HG02943 (cell line): ENCODE data around the gene PRLHR.

Experiments used
- ATAC-seq: cut with Tn5 transposase; IDR thresholded peaks from one replicate; pipeline ENCODE4 v1.9.1; 2021; ENCODE audit warnings: mild to moderate bottlenecking, low read depth, moderate library complexity; ENCODE audit not compliant: unreplicated experiment

The PRLHR gene

GRCh38 chr10:118565301-118566075 is 30.0 kb downstream of the PRLHR start:
- no peak for ATAC-seq

- no peak for ATAC-seq
Measured at GRCh38 chr10:118564652-118565051, 30.8 kb downstream of the PRLHR start.

GRCh38 chr10:118564114-118564513 is 31.3 kb downstream of the PRLHR start:
- ATAC-seq = no peak

- no peak for ATAC-seq
Measured at GRCh38 chr10:118563373-118563890, 32.0 kb downstream of the PRLHR start.

- ATAC-seq = no peak
Measured at GRCh38 chr10:118562851-118563250, 32.6 kb downstream of the PRLHR start.

- ATAC-seq = no peak
Measured at GRCh38 chr10:118557946-118558345, 37.5 kb downstream of the PRLHR start.

- ATAC-seq = no peak
Measured at GRCh38 chr10:118551535-118552100, 43.8 kb downstream of the PRLHR start.

GRCh38 chr10:118547282-118547681 is 48.2 kb downstream of the PRLHR start:
- ATAC-seq = no peak

- ATAC-seq = no peak
Measured at GRCh38 chr10:118546479-118546878, 49.0 kb downstream of the PRLHR start.

GRCh38 chr10:118545381-118545780 is 50.1 kb downstream of the PRLHR start:
- no peak for ATAC-seq

- no peak for ATAC-seq
Measured at GRCh38 chr10:118544401-118544948, 51.0 kb downstream of the PRLHR start.

- ATAC-seq = peak; percentile 67
Measured at GRCh38 chr10:118543714-118544400, 51.6 kb downstream of the PRLHR start.

- ATAC-seq = no peak
Measured at GRCh38 chr10:118542745-118543144, 52.7 kb downstream of the PRLHR start.

GRCh38 chr10:118542205-118542604 is 53.2 kb downstream of the PRLHR start:
- no peak for ATAC-seq

- ATAC-seq = no peak
Measured at GRCh38 chr10:118541718-118542117, 53.7 kb downstream of the PRLHR start.
